Common myeloid progenitor, CD34-positive (primary cell): ENCODE measurements around the gene TPST1.

Source experiments
- CTCF ChIA-PET: fragments of 350-600 bp; sonication (Branson Sonifier 250); formaldehyde crosslinking; loops from one replicate; lab custom pipeline; 2021; ENCODE audit warnings: antibody characterized with exemption; lab: Charles Lee
- POLR2A ChIA-PET: fragments of 350-600 bp; sonication (Branson Sonifier 250); formaldehyde crosslinking; loops from one replicate; lab custom pipeline; 2021; ENCODE audit warnings: antibody characterized with exemption; lab: Charles Lee
- DNase-seq, 3 donors: peaks; one replicate each; pipeline versions ENCODE4 v3.0.0 to v3.0.0-alpha.2; 2013
- H3K27ac ChIP-seq, 2 experiments: 1 replicate in 1 of 2; 2 replicates in 1 of 2; pipeline ENCODE4 v1.7.0; 2013; ENCODE audit warnings: inconsistent platforms in 2 of 2, low read length in 2 of 2, mild to moderate bottlenecking in 2 of 2, low read depth in 1 of 2, moderate library complexity in 1 of 2; ENCODE audit not compliant: severe bottlenecking in 2 of 2, insufficient read depth in 1 of 2, poor library complexity in 1 of 2
- H3K27me3 ChIP-seq, 5 experiments: replicated peaks in 2 of 5; 1 replicate in 3 of 5; 2 replicates in 2 of 5; pipeline versions ENCODE4 v1.6.1 to v1.7.0; 2013; ENCODE audit warnings: low read length in 4 of 5, mild to moderate bottlenecking in 2 of 5, moderate library complexity in 2 of 5, inconsistent platforms in 1 of 5; ENCODE audit not compliant: insufficient read depth in 5 of 5, control insufficient read depth in 4 of 5
- H3K36me3 ChIP-seq, 4 experiments: 1 replicate in 2 of 4; 2 replicates in 2 of 4; pipeline versions ENCODE4 v1.6.1 to v1.7.0; 2013; ENCODE audit warnings: low read length in 3 of 4, control low read depth in 1 of 4, mild to moderate bottlenecking in 1 of 4; ENCODE audit not compliant: control insufficient read depth in 4 of 4, insufficient read depth in 4 of 4
- H3K4me1 ChIP-seq, 4 experiments: 1 replicate in 3 of 4; 2 replicates in 1 of 4; pipeline versions ENCODE4 v1.6.1 to v1.7.1; 2013; ENCODE audit warnings: low read length in 3 of 4, mild to moderate bottlenecking in 3 of 4, control low read depth in 1 of 4, inconsistent platforms in 1 of 4, moderate library complexity in 1 of 4; ENCODE audit not compliant: control insufficient read depth in 4 of 4, insufficient read depth in 4 of 4; ENCODE audit errors: control extremely low read depth in 1 of 4
- H3K4me3 ChIP-seq, 7 experiments: 1 replicate in 4 of 7; 2 replicates in 3 of 7; pipeline versions ENCODE4 v1.5.1 to v1.7.0; 2013; ENCODE audit warnings: mild to moderate bottlenecking in 7 of 7, low read length in 6 of 7, moderate library complexity in 6 of 7, inconsistent platforms in 2 of 7, low read depth in 2 of 7, control low read depth in 1 of 7; ENCODE audit not compliant: insufficient read depth in 4 of 7, control insufficient read depth in 1 of 7; ENCODE audit errors: extremely low read depth in 1 of 7
- H3K9me3 ChIP-seq, 5 experiments: 1 replicate in 4 of 5; 2 replicates in 1 of 5; pipeline versions ENCODE4 v1.6.1 to v1.7.1; 2013; ENCODE audit warnings: low read length in 4 of 5, mild to moderate bottlenecking in 2 of 5, inconsistent platforms in 1 of 5, low read depth in 1 of 5, moderate library complexity in 1 of 5; ENCODE audit not compliant: control insufficient read depth in 4 of 5, insufficient read depth in 2 of 5; ENCODE audit errors: control extremely low read depth in 1 of 5
- WGBS: methylation state at CpG from one replicate; pipeline ENCODE4 v1.1.5; 2013; ENCODE audit not compliant: insufficient coverage; 5-methylcytosine and 5-hydroxymethylcytosine counted together

Gene TPST1

DNA sequence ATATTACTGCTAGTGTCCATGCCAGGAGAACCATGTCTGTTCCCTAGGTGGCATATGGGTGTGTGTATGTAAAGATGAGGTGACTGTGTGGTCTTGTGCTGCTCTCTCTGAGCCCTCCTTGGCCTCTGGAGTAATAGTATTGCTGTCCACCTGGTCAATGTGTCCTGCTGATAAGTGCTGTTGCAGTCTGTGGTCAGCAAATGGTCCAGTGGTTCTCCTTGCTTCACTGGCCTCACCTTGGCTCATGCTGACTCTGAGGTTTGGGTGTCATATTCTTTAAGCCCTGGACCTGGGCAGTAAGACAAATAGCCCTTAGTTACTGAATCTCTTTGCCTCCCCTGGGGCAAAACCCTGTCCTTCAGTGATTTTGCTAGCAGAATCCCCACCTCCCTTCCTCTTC is 56.8 kb downstream of the TPST1 start:
- CTCF ChIA-PET = no interaction called here
- POLR2A ChIA-PET = no interaction called here
- H3K4me1 ChIP-seq = no peaks in the 10 kb centered on the region
- no peak overlapping the region for H3K4me3 ChIP-seq
- no peak overlapping the region for H3K27ac ChIP-seq
- no peak for DNase-seq
- H3K27me3 ChIP-seq = no peaks in the 10 kb centered on the region
- peaks cover 14 to 41% (median 18%) of the 10 kb centered on the region in 5 experiments for H3K9me3 ChIP-seq
- peaks cover 0 to 3% (median 1%) of the 10 kb centered on the region in 4 experiments for H3K36me3 ChIP-seq

DNA sequence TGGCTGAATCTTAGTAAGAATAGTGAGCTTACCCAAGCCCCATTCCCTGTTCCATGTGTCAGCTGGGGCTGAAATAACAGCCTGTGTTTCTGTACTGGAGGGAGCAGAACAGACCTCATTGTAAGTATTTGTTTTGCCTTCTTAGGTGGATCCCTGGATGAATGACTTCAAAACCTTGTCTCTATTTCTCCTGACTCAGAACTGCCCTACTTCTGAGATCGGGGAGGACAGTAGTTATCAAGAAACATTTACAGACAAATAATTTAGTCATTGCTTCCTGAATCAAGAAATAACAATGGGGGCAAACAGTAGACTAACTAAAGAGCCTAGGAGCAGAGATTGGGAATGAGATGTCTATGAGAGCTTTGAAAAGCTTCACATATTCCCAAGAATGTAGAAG is 58.8 kb downstream of the TPST1 start:
- DNase-seq = no peak
- ChIA-PET CTCF (no interaction called here), POLR2A (no interaction called here)
- no peaks in the 10 kb centered on the region for H3K4me1 ChIP-seq
- no peak overlapping the region for H3K4me3 ChIP-seq
- WGBS = no CpG with 5 or more reads among the region's 1 CpG
- peaks cover 14 to 41% (median 18%) of the 10 kb centered on the region in 5 experiments for H3K9me3 ChIP-seq
- H3K27ac ChIP-seq = no peak overlapping the region
- peaks cover 0 to 3% (median 1%) of the 10 kb centered on the region in 4 experiments for H3K36me3 ChIP-seq
- H3K27me3 ChIP-seq = no peaks in the 10 kb centered on the region

DNA sequence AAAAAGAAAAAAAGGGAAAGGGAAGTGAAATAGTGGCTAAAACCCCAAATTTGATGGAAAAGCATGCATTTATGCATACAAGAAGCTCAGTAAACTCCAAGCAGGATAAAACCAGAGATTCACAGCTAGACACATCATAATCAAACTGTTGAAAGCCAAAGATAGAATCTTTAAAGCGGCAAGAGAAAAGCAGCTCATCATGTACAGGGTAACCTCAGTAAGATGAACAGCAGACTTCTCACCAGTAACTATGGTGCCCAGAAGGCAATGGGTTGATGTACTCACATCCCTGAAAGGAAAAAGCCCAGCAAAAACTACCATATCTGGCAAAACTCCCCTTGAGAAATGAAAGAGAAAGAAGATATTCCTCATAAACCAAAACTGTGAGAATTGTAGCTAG is 60.4 kb downstream of the TPST1 start:
- Histone ChIP-seq H3K9me3 (peaks cover 13 to 41% (median 18%) of the 10 kb centered on the region in 5 experiments), H3K27me3 (no peaks in the 10 kb centered on the region), H3K36me3 (peaks cover 0 to 2% (median 0%) of the 10 kb centered on the region in 4 experiments), H3K4me1 (no peaks in the 10 kb centered on the region), H3K4me3 (no peak overlapping the region), H3K27ac (no peak overlapping the region)
- POLR2A ChIA-PET = no interaction called here
- CTCF ChIA-PET = interaction anchor here (0.6 to 0.9 kb wide), 2 partner anchors 11 to 28 kb away, joined by 3 to 4 read pairs; no protein-coding TSS in a partner anchor
- peak; percentile 22 to 61 (median 41) for DNase-seq
- 100% methylated on average over 1 of the region's 1 CpG for WGBS

DNA sequence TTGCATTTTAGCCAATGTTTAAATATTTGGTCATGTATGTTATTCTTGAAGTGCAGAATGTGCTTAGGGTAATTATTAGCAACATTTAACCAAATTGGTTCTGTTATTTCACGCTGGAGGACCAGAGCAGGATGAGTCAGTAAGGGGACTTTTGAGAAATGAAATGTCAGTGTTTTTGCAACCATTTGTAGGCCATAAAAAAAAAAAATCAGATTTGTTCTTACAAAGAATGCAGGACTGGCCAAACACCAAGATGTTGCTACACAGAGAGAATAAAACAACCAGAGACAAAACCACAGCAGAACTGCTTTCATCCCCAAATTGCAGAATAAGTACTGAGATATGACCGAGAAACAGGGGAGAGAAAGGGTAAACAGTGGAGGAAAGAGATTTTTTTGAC is 62.1 kb downstream of the TPST1 start:
- WGBS = no CpG with 5 or more reads among the region's 2 CpGs
- Histone ChIP-seq H3K27me3 (no peaks in the 10 kb centered on the region), H3K9me3 (peaks cover 13 to 33% (median 18%) of the 10 kb centered on the region in 5 experiments), H3K4me1 (no peaks in the 10 kb centered on the region), H3K4me3 (no peak overlapping the region), H3K27ac (no peak overlapping the region), H3K36me3 (peaks cover 0 to 2% (median 0%) of the 10 kb centered on the region in 4 experiments)
- CTCF ChIA-PET = no interaction called here
- POLR2A ChIA-PET = no interaction called here
- no peak for DNase-seq

DNA sequence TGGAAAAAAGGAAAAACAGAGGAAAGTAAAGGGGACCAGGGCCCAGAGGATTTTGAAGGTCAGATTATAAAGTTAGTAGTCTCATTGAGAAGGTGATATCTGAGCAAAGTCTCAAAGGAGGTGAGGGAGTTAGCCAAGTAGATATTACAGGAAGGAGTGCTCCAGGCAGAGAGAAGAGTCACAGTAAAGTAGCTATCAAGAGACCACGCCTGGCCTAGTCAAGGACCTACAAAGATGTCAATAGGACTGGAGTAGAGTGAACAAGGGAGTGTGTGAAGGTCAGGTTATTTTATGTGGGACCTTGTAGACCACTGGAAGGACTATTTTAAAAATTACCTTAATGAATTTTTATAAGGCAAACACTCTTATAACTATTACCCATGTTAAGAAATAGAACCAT is 64.8 kb downstream of the TPST1 start:
- DNase-seq = no peak

DNA sequence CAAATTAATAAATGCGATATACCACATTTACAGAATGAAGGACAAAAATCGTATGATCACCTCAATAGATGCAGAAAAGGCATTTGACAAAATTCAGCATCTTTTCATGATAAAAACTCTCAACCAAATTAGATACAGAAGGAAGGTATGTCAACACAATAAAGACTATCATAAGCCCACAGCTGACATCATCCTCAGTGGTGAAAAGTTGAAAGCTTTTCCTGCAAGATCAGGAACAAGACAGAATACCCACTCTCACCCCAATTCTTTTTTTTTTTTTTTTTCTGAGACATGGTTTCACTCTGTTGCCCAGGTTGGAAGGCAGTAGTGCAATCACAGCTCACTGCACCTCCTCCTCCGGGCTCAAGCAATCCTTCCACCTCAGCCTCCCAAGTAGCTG is 67.2 kb downstream of the TPST1 start:
- Histone ChIP-seq H3K4me3 (no peak overlapping the region), H3K27me3 (no peaks in the 10 kb centered on the region), H3K36me3 (no peaks in the 10 kb centered on the region), H3K9me3 (peaks cover 0 to 2% (median 0%) of the 10 kb centered on the region in 5 experiments), H3K4me1 (no peaks in the 10 kb centered on the region), H3K27ac (no peak overlapping the region)
- DNase-seq = no peak
- ChIA-PET CTCF (no interaction called here), POLR2A (interaction anchor here (0.7 kb wide), 1 partner anchor 11 kb away, joined by 3 read pairs; no protein-coding TSS in a partner anchor)
- 100% methylated on average over 2 of the region's 3 CpGs for WGBS

More for the DNA sequence above, 64.8 kb downstream of the TPST1 start:
- Histone ChIP-seq H3K4me3 (no peak overlapping the region), H3K4me1 (no peaks in the 10 kb centered on the region), H3K9me3 (peaks cover 4 to 19% (median 8%) of the 10 kb centered on the region in 5 experiments), H3K27ac (no peak overlapping the region), H3K27me3 (no peaks in the 10 kb centered on the region), H3K36me3 (no peaks in the 10 kb centered on the region)
- ChIA-PET CTCF (interaction anchor here (1.7 kb wide), 1 partner anchor 10 kb away, joined by 5 read pairs; no protein-coding TSS in a partner anchor), POLR2A (no interaction called here)
- WGBS = no CpG with 5 or more reads among the region's 1 CpG

DNA sequence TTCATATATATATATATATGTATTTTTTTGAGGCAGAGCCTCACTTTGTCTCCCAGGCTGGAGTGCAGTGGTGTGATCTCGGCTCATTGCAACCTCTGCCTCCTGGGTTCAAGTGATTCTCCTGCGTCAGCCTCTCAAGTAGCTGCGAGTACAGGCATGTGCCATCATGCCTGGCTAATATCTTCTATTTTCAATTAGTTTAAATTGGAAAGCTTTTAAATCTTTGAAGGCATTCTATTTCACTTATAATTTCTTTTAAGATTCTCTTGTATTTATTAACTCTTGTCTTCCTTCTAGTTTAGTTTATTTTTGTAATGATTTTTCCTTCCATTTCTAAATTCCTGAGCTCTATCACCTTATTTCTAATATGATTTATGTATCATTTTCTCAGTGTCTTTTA is 71.2 kb downstream of the TPST1 start:
- H3K4me1 ChIP-seq = peaks cover 0 to 2% (median 0%) of the 10 kb centered on the region in 4 experiments
- ChIA-PET POLR2A (no interaction called here), CTCF (interaction anchor here (0.6 to 1.1 kb wide), 3 partner anchors 11 to 606 kb away, joined by 3 to 4 read pairs (median 3); no protein-coding TSS in a partner anchor)
- WGBS = 100% methylated on average over 1 of the region's 3 CpGs
- no peaks in the 10 kb centered on the region for H3K27me3 ChIP-seq
- peaks cover 0 to 2% (median 0%) of the 10 kb centered on the region in 5 experiments for H3K9me3 ChIP-seq
- H3K27ac ChIP-seq = no peak overlapping the region
- H3K4me3 ChIP-seq = no peak overlapping the region
- DNase-seq = no peak
- no peaks in the 10 kb centered on the region for H3K36me3 ChIP-seq
